Upper lobe of left lung (tissue), 4 donors: ENCODE results near the gene ATIC.

Source experiments
- EP300 ChIP-seq, 4 donors: sonication (generic); formaldehyde crosslinking; IDR thresholded peaks; one replicate each; pipeline ENCODE4 v1.5.1; 2017; ENCODE audit warnings: antibody characterized with exemption in 4 of 4, control low read depth in 2 of 4
- POLR2A ChIP-seq, 4 donors: fragments of 450-650 bp; IDR thresholded peaks; one replicate each; pipeline ENCODE4 v1.5.1; 2016 to 2017; ENCODE audit warnings: antibody characterized with exemption in 4 of 4, mild to moderate bottlenecking in 2 of 4
- POLR2AphosphoS5 ChIP-seq, 2 donors: sonication (generic); formaldehyde crosslinking; IDR thresholded peaks; one replicate each; pipeline ENCODE4 v1.5.1; 2017; ENCODE audit warnings: antibody characterized with exemption in 2 of 2
- TF ChIP-seq, protein P1 (sequence below), 6 experiments: fragments of 450-650 bp in 4 of 6; fragments of 200-600 bp in 2 of 6; sonication (generic) in 2 of 6; IDR thresholded peaks; one replicate each; pipeline ENCODE4 v1.5.1; 2016 to 2019; ENCODE audit warnings: antibody characterized with exemption in 6 of 6

DNA sequence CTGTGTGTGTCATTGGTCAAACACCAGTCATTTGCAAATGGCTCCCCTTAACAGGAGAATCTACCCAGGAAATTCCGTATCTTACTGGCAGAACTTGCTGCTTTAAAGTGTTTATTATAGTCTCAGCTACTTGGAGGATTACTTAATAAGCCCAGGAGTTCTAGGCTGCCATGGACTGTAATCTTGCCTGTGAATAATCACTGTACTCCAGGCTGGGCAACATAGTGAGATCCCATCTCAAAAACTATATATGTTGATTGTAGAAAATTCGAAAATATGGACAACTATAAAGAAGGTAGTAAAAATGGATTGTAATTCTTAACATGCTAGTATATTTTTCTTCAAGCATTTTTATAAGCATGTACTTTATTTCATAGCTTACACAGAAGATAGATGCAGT is 4.5 kb downstream of the ATIC start:
- TF ChIP-seq POLR2A (IDR thresholded peaks at IDR 0.05) (no peak), EP300 (IDR thresholded peaks at IDR 0.05) (no peak), POLR2AphosphoS5 (IDR thresholded peaks at IDR 0.05) (no peak)
- TF ChIP-seq, protein P1, sequence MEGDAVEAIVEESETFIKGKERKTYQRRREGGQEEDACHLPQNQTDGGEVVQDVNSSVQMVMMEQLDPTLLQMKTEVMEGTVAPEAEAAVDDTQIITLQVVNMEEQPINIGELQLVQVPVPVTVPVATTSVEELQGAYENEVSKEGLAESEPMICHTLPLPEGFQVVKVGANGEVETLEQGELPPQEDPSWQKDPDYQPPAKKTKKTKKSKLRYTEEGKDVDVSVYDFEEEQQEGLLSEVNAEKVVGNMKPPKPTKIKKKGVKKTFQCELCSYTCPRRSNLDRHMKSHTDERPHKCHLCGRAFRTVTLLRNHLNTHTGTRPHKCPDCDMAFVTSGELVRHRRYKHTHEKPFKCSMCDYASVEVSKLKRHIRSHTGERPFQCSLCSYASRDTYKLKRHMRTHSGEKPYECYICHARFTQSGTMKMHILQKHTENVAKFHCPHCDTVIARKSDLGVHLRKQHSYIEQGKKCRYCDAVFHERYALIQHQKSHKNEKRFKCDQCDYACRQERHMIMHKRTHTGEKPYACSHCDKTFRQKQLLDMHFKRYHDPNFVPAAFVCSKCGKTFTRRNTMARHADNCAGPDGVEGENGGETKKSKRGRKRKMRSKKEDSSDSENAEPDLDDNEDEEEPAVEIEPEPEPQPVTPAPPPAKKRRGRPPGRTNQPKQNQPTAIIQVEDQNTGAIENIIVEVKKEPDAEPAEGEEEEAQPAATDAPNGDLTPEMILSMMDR (IDR thresholded peaks at IDR 0.05), result no peak
